ENCODE measurements around the gene ERBIN. TPM values are rescaled to one million over a fixed set of nuclear protein-coding genes. Genes with fewer than 3 reads are reported as not detected.

The ERBIN gene
- total and polyA plus RNA-seq, 2 of the 4 experiments (the other 2 are of a cell fraction) = 25.8 to 70.1 TPM

DNA sequence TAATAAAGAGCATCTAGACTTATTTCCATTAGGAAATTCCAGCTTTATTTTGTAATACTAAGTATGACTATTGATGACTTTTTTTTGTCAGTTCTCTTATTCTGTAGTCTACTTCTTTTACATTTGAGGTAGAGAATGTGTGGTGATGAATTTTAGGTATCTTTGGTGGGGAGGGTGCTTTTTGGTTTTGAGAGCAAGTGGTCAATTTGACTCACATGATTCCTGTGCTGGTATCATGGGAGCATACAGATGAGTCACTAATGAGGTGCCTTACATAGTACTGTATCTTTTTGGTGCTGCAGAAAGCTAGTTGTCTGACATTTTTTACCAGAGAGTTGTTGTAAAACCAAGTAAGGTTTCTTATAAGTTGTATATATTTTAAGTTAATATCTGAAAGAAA is 35.3 kb downstream of the ERBIN start:
- BruUV-seq (replicated peaks) = no TSS peak
- Histone ChIP-seq H2BK5ac (ENCODE audit: low read depth, low read length, poor library complexity, severe bottlenecking) (peak overlapping the region; percentile 10), H2BK20ac (ENCODE audit: low read depth, low read length) (no peak overlapping the region), H4K91ac (ENCODE audit: insufficient read depth, low read depth, low read length) (no peak overlapping the region), H3K9ac (ENCODE audit: low read depth, low read length) (no peak overlapping the region), H2AK9ac (replicated peaks; ENCODE audit: low read depth, low read length, poor library complexity) (no peak overlapping the region), H3K4me1 (ENCODE audit: control insufficient read depth, insufficient read depth, low read length) (peaks cover 15% of the 10 kb centered on the region), H3K27ac (ENCODE audit: insufficient read depth, low read length) (no peak overlapping the region), H3K4ac (ENCODE audit: low read depth, low read length) (no peak overlapping the region), H3K9me1 (ENCODE audit: insufficient read depth, low read length) (peaks cover 6% of the 10 kb centered on the region; the same call in 1 of the 2 replicates), H4K5ac (ENCODE audit: low read depth, low read length) (no peak overlapping the region), H3K18ac (ENCODE audit: low read depth, low read length) (no peak overlapping the region), H3K27me3 (ENCODE audit: control insufficient read depth, insufficient read depth, low read length) (no peaks in the 10 kb centered on the region), H2BK120ac (ENCODE audit: low read depth, low read length) (no peak overlapping the region), H3K4me3 (ENCODE audit: insufficient read depth, low read depth, low read length) (no peak overlapping the region), H3K56ac (ENCODE audit: extremely low read depth, insufficient read depth, low read length) (no peak overlapping the region), H3K4me2 (ENCODE audit: low read depth, low read length) (no peak overlapping the region; the same call in 1 of the 2 replicates), H3K23ac (ENCODE audit: low read depth, low read length) (no peak overlapping the region), H4K8ac (ENCODE audit: low read depth in 2 of 2, low read length in 2 of 2) (no peak overlapping the region), H3K36me3 (ENCODE audit: control insufficient read depth, insufficient read depth, low read length) (peaks cover 1% of the 10 kb centered on the region), H3K14ac (replicated peaks; ENCODE audit: low read depth, low read length) (no peak overlapping the region), H2AK5ac (ENCODE audit: low read depth, low read length) (no peak overlapping the region), H2AFZ (replicated peaks; ENCODE audit: low read length, poor library complexity) (no peak overlapping the region), H3K79me1 (ENCODE audit: low read depth in 1 of 2, low read length in 2 of 2) (peaks cover 0 to 52% of the 10 kb centered on the region in 2 experiments; a peak in 2 of 4 replicates), H2BK15ac (ENCODE audit: low read depth, low read length) (no peak overlapping the region), H4K20me1 (ENCODE audit: insufficient read depth, low read length) (peaks cover 79% of the 10 kb centered on the region), H3K9me3 (ENCODE audit: control insufficient read depth, insufficient read depth, low read length) (no peaks in the 10 kb centered on the region)
- TF ChIP-seq FOS (IDR thresholded peaks at IDR 0.05; ENCODE audit: low read depth, low read length) (peak; percentile 58; the same call in 1 of the 2 replicates), RCOR1 (IDR thresholded peaks at IDR 0.05; ENCODE audit: insufficient replicate concordance, low read length) (no peak), BHLHE40 (IDR thresholded peaks at IDR 0.05; ENCODE audit: low read depth, low read length) (peak; percentile 14; the same call in 1 of the 2 replicates), CEBPB (IDR thresholded peaks at IDR 0.05; ENCODE audit: low read depth, low read length) (no peak)
- TF ChIP-seq, protein P1, sequence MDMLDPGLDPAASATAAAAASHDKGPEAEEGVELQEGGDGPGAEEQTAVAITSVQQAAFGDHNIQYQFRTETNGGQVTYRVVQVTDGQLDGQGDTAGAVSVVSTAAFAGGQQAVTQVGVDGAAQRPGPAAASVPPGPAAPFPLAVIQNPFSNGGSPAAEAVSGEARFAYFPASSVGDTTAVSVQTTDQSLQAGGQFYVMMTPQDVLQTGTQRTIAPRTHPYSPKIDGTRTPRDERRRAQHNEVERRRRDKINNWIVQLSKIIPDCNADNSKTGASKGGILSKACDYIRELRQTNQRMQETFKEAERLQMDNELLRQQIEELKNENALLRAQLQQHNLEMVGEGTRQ (IDR thresholded peaks at IDR 0.05; ENCODE audit: low read depth, low read length) = peak; percentile 44; the same call in 1 of the 2 replicates
- ChIA-PET CTCF (interaction anchor here (0.6 kb wide), 1 partner anchor 147 kb away, joined by 3 read pairs; no protein-coding TSS in a partner anchor), POLR2A (ENCODE audit: unreplicated experiment) (no interaction called here)
- in situ Hi-C loops (cut with MboI; ENCODE audit: low sequenced_read_pairs) (no loop called here), dilution Hi-C loops (cut with HindIII; ENCODE audit: low sequenced_read_pairs, unreplicated experiment) (no loop called here), intact Hi-C loops (cut with micrococcal nuclease) (no loop called here)
- peak; percentile 79 for DNase-seq
- ATAC-seq (ENCODE audit: low read depth) = peak; percentile 69
